Upper lobe of right lung (tissue), 1 donor: Measurements from ENCODE around the gene SOWAHD. TPM values are rescaled to one million over a fixed set of nuclear protein-coding genes. Genes with fewer than 3 reads are reported as not detected.

Experiments used
- ATAC-seq: fragments of 200-7000 bp; cut with Tn5 transposase; one replicate; pipeline ENCODE4 v1.9.1; 2020; ENCODE audit warnings: mild to moderate bottlenecking, moderate library complexity
- DNase-seq: peaks from one replicate; pipeline ENCODE4 v3.0.0-alpha.2; 2020
- H3K27ac ChIP-seq: fragments of 200-600 bp; one replicate; pipeline ENCODE4 v1.8.0; 2022
- H3K27me3 ChIP-seq: fragments of 200-600 bp; one replicate; pipeline ENCODE4 v1.8.0; 2022; ENCODE audit warnings: mild to moderate bottlenecking
- H3K36me3 ChIP-seq: fragments of 200-600 bp; one replicate; pipeline ENCODE4 v1.8.0; 2022
- H3K4me1 ChIP-seq: fragments of 200-600 bp; one replicate; pipeline ENCODE4 v1.8.0; 2022
- H3K4me3 ChIP-seq: fragments of 200-600 bp; one replicate; pipeline ENCODE4 v1.8.0; 2022; ENCODE audit warnings: mild to moderate bottlenecking
- H3K9me3 ChIP-seq: fragments of 200-600 bp; one replicate; pipeline ENCODE4 v1.8.0; 2022
- intact Hi-C: fragments of 100-400 bp; cut with DNase I; formaldehyde crosslinking; loops from one replicate; pipeline ENCODE4 v1.11.0; 2022
- total RNA-seq: library from RNA; stranded (reverse); fragmentation: NEBNext Ultra II Directional; extraction: Animal tissue kit (Norgen Biotek cat#: 25700); gene quantifications from one replicate; pipeline ENCODE4 v1.2.1, GENCODE V29; 2021
- TF ChIP-seq, protein P1 (sequence below): fragments of 200-600 bp; IDR thresholded peaks from one replicate; pipeline ENCODE4 v1.8.0; 2022; ENCODE audit warnings: antibody characterized with exemption
- donor health status: DM: no; HTN: yes; CAD: no; lungs with severe emphysema.

SOWAHD gene
- total RNA-seq, 1 donor from 2014 or later: 4.0 TPM

DNA sequence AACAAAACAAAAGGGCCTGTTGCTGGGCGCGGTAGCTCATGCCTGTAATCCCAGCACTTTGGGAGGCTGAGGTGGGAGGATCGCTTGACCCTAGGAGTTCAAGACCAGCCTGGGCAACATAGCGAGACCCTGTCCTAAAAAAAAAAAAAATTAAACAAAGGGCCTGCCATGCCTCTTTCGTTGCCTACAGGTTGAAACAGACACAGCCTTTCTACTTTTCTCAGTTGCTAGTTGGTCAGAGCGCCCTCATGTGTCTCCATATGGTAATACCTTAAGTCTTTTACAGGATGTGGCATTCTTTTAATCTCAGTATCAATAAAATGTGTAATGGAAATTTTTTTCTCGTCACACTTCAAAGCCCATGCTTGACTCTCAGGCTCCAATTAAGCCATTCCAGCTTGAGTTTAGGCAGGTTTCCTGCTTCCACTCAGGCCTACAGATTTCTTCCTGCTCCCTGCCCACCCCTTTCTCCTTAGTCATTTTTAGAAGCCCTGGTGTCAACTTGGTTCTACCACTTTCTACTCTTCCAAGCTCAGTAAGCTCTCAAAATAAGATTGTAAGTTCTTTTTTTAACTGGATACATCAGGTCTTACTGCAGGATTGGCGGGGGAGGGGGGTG lies 4.6 kb upstream of the SOWAHD start:
- intact Hi-C loops: no loop called here
- ATAC-seq: peak; percentile 44
- no peaks in the 10 kb centered on the region for H3K9me3 ChIP-seq
- DNase-seq: no peak
- H3K4me3 ChIP-seq: no peak overlapping the region
- no peaks in the 10 kb centered on the region for H3K27me3 ChIP-seq
- TF ChIP-seq, protein P1, sequence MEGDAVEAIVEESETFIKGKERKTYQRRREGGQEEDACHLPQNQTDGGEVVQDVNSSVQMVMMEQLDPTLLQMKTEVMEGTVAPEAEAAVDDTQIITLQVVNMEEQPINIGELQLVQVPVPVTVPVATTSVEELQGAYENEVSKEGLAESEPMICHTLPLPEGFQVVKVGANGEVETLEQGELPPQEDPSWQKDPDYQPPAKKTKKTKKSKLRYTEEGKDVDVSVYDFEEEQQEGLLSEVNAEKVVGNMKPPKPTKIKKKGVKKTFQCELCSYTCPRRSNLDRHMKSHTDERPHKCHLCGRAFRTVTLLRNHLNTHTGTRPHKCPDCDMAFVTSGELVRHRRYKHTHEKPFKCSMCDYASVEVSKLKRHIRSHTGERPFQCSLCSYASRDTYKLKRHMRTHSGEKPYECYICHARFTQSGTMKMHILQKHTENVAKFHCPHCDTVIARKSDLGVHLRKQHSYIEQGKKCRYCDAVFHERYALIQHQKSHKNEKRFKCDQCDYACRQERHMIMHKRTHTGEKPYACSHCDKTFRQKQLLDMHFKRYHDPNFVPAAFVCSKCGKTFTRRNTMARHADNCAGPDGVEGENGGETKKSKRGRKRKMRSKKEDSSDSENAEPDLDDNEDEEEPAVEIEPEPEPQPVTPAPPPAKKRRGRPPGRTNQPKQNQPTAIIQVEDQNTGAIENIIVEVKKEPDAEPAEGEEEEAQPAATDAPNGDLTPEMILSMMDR: peak; percentile 41
- H3K36me3 ChIP-seq: no peaks in the 10 kb centered on the region
- H3K4me1 ChIP-seq: no peaks in the 10 kb centered on the region
- no peak overlapping the region for H3K27ac ChIP-seq

DNA sequence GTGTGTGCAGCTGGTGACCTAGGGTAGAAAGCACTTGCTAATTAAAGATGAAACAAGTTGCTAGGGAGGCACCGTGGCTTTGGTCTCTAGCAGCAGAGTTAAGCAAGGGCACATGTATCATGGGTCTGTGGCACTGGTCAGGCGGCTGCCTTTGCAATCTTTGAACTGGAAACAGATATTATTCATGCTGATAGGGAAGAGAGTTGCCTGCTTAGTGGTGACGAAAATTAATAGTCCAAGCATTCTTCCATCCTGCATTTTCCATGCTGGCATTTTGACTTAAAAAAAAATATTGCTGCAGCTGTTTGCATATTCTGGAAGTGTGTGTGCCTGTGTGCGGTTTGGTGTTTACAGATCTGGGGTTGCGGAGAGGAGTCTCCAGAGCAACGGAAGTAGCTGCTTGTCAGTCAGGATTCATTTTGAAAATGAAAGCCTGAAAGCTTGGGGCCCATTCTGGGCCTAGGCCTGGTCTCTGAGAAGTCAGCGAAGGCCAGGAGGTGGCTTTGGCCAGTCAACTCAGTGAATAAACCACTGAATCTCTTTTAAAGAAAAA lies 2.3 kb upstream of the SOWAHD start:
- H3K4me3 ChIP-seq: no peak overlapping the region
- ATAC-seq (peak; percentile 12), DNase-seq (no peak)
- TF ChIP-seq, protein P1: no peak
- H3K9me3 ChIP-seq: no peaks in the 10 kb centered on the region
- H3K27ac ChIP-seq: peak overlapping the region; percentile 42
- no peaks in the 10 kb centered on the region for H3K4me1 ChIP-seq
- intact Hi-C loops: no loop called here
- no peaks in the 10 kb centered on the region for H3K36me3 ChIP-seq
- no peaks in the 10 kb centered on the region for H3K27me3 ChIP-seq

DNA sequence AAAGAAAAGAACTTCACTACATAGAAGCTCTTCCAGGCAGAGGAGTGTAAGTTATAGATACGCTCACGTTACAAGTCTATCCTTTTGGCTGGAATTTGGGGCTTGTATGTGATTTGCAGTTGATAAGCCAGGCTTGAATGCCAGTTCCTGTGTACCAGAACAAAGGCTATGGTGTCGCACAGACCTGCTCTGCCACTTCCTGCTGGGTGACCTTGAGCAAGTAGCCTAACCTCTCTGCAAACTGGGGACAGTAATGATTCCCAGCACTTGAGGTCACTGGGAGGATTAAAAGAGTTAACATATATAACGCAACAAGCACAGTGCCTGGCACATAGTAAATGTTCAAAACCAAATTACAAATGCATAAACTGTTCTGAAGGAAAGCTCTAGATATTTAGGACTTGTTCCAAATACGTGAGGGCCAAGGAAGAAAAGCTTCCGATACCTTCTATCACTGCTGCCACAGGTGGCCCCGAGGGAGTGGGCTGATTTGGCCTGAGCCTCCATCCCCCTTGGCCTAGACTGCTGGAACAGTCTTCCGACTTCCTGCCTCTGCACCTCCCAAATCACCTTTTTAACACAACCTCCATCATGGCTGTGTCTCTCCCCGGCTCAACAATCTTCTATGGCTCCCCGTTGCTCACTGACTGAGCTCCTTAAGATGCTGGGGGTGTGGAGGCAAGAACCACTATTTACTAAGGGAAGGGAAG lies 1.3 kb upstream of the SOWAHD start:
- no peaks in the 10 kb centered on the region for H3K36me3 ChIP-seq
- no peak overlapping the region for H3K4me3 ChIP-seq
- intact Hi-C loops: no loop called here
- H3K4me1 ChIP-seq: no peaks in the 10 kb centered on the region
- TF ChIP-seq, protein P1: no peak
- ATAC-seq (no peak), DNase-seq (no peak)
- peak overlapping the region; percentile 42 for H3K27ac ChIP-seq
- no peaks in the 10 kb centered on the region for H3K9me3 ChIP-seq
- H3K27me3 ChIP-seq: no peaks in the 10 kb centered on the region

DNA sequence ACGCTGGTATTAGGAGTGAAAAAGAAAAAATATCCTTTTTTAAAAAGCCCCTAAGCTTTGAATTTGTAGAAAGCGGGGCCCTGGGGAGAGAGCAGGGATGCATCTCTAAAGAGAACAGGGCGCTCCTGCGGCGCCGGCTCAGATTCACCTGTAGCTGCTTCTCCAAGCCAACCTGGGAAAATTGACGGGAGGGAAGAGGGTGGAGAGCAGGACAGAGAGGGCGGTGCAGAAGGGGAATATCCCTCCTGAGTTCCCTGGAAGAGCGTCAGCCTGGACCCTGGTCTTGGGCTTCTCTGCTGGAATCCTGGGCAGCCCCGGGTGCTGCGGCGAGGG lies 776 bp upstream of the SOWAHD start:
- H3K36me3 ChIP-seq: no peaks in the 10 kb centered on the region
- peak overlapping the region; percentile 53 for H3K4me3 ChIP-seq
- no peaks in the 10 kb centered on the region for H3K9me3 ChIP-seq
- TF ChIP-seq, protein P1: no peak
- DNase-seq: no peak
- no peak for ATAC-seq
- no peaks in the 10 kb centered on the region for H3K4me1 ChIP-seq
- no peak overlapping the region for H3K27ac ChIP-seq
- H3K27me3 ChIP-seq: no peaks in the 10 kb centered on the region
- intact Hi-C loops: no loop called here

DNA sequence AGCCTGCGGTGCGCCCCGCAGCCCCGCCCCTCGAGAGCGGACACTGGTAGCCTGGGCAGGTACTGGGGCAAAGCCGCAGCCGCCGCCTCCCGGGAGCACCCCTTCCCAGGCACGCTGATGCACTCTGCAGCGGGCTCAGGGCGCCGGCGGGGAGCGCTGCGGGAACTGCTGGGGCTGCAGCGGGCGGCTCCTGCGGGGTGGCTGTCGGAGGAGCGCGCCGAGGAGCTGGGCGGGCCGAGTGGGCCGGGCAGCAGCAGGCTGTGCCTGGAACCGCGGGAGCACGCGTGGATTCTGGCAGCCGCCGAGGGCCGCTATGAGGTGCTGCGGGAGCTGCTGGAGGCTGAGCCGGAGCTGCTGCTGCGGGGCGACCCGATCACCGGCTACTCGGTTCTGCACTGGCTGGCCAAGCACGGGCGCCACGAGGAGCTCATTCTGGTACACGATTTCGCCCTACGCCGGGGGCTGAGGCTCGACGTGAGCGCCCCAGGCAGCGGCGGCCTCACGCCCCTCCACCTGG lies 401 bp downstream of the SOWAHD start:
- no peaks in the 10 kb centered on the region for H3K27me3 ChIP-seq
- H3K4me1 ChIP-seq: no peaks in the 10 kb centered on the region
- TF ChIP-seq, protein P1: no peak
- intact Hi-C loops: no loop called here
- H3K4me3 ChIP-seq: peak overlapping the region; percentile 53
- ATAC-seq (peak; percentile 65), DNase-seq (no peak)
- H3K9me3 ChIP-seq: no peaks in the 10 kb centered on the region
- no peak overlapping the region for H3K27ac ChIP-seq
- H3K36me3 ChIP-seq: no peaks in the 10 kb centered on the region
